Dermis blood vessel endothelial cell (primary cell): Measurements from ENCODE around the gene SLC38A10. TPM values are rescaled to one million over a fixed set of nuclear protein-coding genes. Genes with fewer than 3 reads are reported as not detected.

Experiments
- DNase-seq: peaks from one replicate; pipeline ENCODE4 v3.0.0; 2010
- total RNA-seq: library from RNA; depleted of rRNA; stranded (reverse); fragments of >200 nt; gene quantifications from 2 replicates; pipeline ENCODE4 v1.2.3, GENCODE V29; 2014

SLC38A10 gene
- total RNA-seq, 1 donor from 2014 or later = 101 TPM

GRCh38 chr17:81273698-81274470 lies 21.2 kb downstream of the SLC38A10 start:
- no peak for DNase-seq

- DNase-seq = no peak
Measured at GRCh38 chr17:81272616-81273015, 22.5 kb downstream of the SLC38A10 start.

- DNase-seq = no peak
Measured at GRCh38 chr17:81271226-81271625, 23.9 kb downstream of the SLC38A10 start.

GRCh38 chr17:81270279-81270678 lies 24.8 kb downstream of the SLC38A10 start:
- DNase-seq = no peak

- no peak for DNase-seq
Measured at GRCh38 chr17:81267390-81268067, 27.6 kb downstream of the SLC38A10 start.

GRCh38 chr17:81265576-81265975 lies 29.5 kb downstream of the SLC38A10 start:
- DNase-seq = no peak

- DNase-seq = no peak
Measured at GRCh38 chr17:81264640-81265039, 30.5 kb downstream of the SLC38A10 start.

- no peak for DNase-seq
Measured at GRCh38 chr17:81263371-81264181, 31.5 kb downstream of the SLC38A10 start.

- DNase-seq = no peak
Measured at GRCh38 chr17:81261582-81262336, 33.3 kb downstream of the SLC38A10 start.

- DNase-seq = no peak
Measured at GRCh38 chr17:81261096-81261495, 34.0 kb downstream of the SLC38A10 start.

GRCh38 chr17:81260641-81261040 lies 34.5 kb downstream of the SLC38A10 start:
- no peak for DNase-seq

GRCh38 chr17:81260171-81260570 lies 34.9 kb downstream of the SLC38A10 start:
- DNase-seq = no peak

- DNase-seq = no peak
Measured at GRCh38 chr17:81259058-81259605, 36.0 kb downstream of the SLC38A10 start.

GRCh38 chr17:81258292-81258691 lies 36.8 kb downstream of the SLC38A10 start:
- no peak for DNase-seq

- DNase-seq = no peak
Measured at GRCh38 chr17:81257533-81257932, 37.6 kb downstream of the SLC38A10 start.

- DNase-seq = peak; percentile 21
Measured at GRCh38 chr17:81256616-81257015, 38.5 kb downstream of the SLC38A10 start.

- peak; percentile 81 for DNase-seq
Measured at GRCh38 chr17:81254955-81255717, 40.0 kb downstream of the SLC38A10 start.

- DNase-seq = peak; percentile 72
Measured at GRCh38 chr17:81253358-81254131, 41.6 kb downstream of the SLC38A10 start.

- no peak for DNase-seq
Measured at GRCh38 chr17:81252987-81253329, 42.1 kb downstream of the SLC38A10 start.

- DNase-seq = no peak
Measured at GRCh38 chr17:81252326-81252986, 42.7 kb downstream of the SLC38A10 start.
